Prostate gland (tissue), 2 donors: Measurements from ENCODE around the gene SH2D7. TPM values are rescaled to one million over a fixed set of nuclear protein-coding genes. Genes with fewer than 3 reads are reported as not detected.

Source experiments
- DNase-seq: peaks from one replicate; pipeline ENCODE4 v3.0.0-alpha.2; 2019; ENCODE audit warnings: low spot score
- H3K27ac ChIP-seq, 2 donors: fragments of 200-600 bp; sonication (generic); 2 replicates each; pipeline ENCODE4 v1.5.1; 2017 to 2019
- H3K27me3 ChIP-seq: fragments of 200-600 bp; sonication (generic); replicated peaks from 2 replicates; pipeline ENCODE4 v1.5.1; 2019; ENCODE audit not compliant: insufficient read depth
- H3K36me3 ChIP-seq, 2 donors: fragments of 200-600 bp; sonication (generic); 1 replicate in 1 of 2; 2 replicates in 1 of 2; pipeline versions ENCODE4 v1.5.1 to v1.8.1; 2017 to 2019
- H3K4me1 ChIP-seq: fragments of 200-600 bp; sonication (generic); replicated peaks from 2 replicates; pipeline ENCODE4 v1.5.1; 2019
- H3K4me3 ChIP-seq, 2 donors: fragments of 200-600 bp; sonication (generic); 2 replicates each; pipeline ENCODE4 v1.5.1; 2017 to 2019
- H3K9me3 ChIP-seq: fragments of 200-600 bp; sonication (generic); 2 replicates; pipeline ENCODE4 v1.5.1; 2017
- POLR2A ChIP-seq: fragments of 450-650 bp; IDR thresholded peaks from one replicate; pipeline ENCODE4 v1.6.1; 2016; ENCODE audit warnings: antibody characterized with exemption, mild to moderate bottlenecking
- POLR2AphosphoS5 ChIP-seq: sonication (generic); formaldehyde crosslinking; IDR thresholded peaks from one replicate; pipeline ENCODE4 v1.6.1; 2017; ENCODE audit warnings: antibody characterized with exemption
- WGBS: methylation state at CpG from one replicate; pipeline ENCODE4 v1.1.5; 2018; 5-methylcytosine and 5-hydroxymethylcytosine counted together
- intact Hi-C: fragments of 100-400 bp; cut with DNase I; formaldehyde crosslinking; loops from one replicate; pipeline ENCODE4 v1.14.2; 2022
- total RNA-seq, 2 donors: library from RNA; depleted of rRNA; stranded (reverse); fragments of >200 nt; gene quantifications; one replicate each; pipeline ENCODE4 v1.1.0, GENCODE V29; 2016
- TF ChIP-seq, protein P1 (sequence below), 4 experiments: fragments of 200-600 bp in 2 of 4; fragments of 450-650 bp in 2 of 4; sonication (generic) in 2 of 4; IDR thresholded peaks; 1 replicate in 3 of 4; 2 replicates in 1 of 4; pipeline ENCODE4 v1.5.1; 2016 to 2019; ENCODE audit warnings: antibody characterized with exemption in 4 of 4, mild to moderate bottlenecking in 2 of 4, moderate library complexity in 2 of 4

The SH2D7 gene
- total RNA-seq, 2 donors from 2014 or later = 0.28 TPM; not detected in 1

DNA sequence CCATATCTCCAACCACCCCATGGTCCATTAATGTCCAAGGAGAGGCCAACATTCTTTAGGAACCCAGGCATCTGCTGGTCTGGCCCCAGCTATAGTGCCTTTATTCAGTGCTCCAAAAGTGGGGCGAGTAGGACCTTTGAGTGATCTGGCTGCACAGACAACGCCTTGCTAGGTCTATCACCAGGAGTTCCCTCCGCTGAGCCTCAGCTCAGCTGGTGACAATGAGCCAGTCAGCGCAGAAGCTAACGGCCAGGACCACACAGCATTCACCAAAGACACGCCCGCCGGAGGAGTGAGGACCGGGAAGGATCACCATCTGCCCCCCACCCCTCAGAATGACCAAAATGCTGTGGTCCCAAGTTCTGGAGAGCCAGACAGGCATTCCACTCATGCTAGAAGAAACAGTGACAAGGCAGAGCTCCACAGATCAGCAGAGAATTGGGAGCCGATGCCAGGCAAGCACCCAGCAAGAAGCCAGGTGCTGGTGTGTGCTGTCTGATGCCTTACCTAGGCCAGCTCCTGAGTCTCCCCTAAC lies 33.9 kb upstream of the SH2D7 start:
- Histone ChIP-seq H3K4me3 (no peak overlapping the region), H3K36me3 (no peaks in the 10 kb centered on the region), H3K9me3 (no peaks in the 10 kb centered on the region), H3K27ac (peak overlapping the region in 1 of 2 donors; percentile 28), H3K4me1 (peaks cover 27% of the 10 kb centered on the region), H3K27me3 (no peaks in the 10 kb centered on the region)
- 97% methylated on average over 10 of the region's 10 CpGs for WGBS
- intact Hi-C loops = no loop called here
- no peak for DNase-seq
- TF ChIP-seq, protein P1, sequence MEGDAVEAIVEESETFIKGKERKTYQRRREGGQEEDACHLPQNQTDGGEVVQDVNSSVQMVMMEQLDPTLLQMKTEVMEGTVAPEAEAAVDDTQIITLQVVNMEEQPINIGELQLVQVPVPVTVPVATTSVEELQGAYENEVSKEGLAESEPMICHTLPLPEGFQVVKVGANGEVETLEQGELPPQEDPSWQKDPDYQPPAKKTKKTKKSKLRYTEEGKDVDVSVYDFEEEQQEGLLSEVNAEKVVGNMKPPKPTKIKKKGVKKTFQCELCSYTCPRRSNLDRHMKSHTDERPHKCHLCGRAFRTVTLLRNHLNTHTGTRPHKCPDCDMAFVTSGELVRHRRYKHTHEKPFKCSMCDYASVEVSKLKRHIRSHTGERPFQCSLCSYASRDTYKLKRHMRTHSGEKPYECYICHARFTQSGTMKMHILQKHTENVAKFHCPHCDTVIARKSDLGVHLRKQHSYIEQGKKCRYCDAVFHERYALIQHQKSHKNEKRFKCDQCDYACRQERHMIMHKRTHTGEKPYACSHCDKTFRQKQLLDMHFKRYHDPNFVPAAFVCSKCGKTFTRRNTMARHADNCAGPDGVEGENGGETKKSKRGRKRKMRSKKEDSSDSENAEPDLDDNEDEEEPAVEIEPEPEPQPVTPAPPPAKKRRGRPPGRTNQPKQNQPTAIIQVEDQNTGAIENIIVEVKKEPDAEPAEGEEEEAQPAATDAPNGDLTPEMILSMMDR (IDR thresholded peaks at IDR 0.05) = no peak
- no peak for TF ChIP-seq POLR2AphosphoS5
- TF ChIP-seq POLR2A = no peak

- Histone ChIP-seq H3K27me3 (no peaks in the 10 kb centered on the region), H3K27ac (peak overlapping the region in 1 of 2 donors; percentile 28)
- WGBS = 84% methylated on average over 3 of the region's 3 CpGs
Observed at GRCh38 chr15:78059110-78059839, 33.1 kb upstream of the SH2D7 start.

DNA sequence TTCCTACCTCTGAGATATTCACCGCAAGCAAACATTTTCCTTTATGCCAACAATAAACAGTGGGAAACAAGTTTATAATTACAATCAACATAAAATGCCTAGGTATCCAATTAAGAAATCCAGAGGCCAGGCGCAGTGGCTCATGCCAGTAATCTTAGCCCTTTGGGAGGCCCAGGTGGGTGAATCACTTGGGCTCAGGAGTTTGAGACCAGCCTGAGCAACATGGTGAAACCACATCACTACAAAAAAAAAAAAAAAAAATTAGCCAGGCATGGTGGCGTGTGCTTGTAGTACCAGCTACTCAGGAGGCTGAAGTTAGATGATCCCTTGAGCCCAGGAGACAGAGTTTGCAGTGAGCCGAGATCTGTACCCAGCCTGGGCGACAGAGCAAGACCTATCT lies 32.1 kb upstream of the SH2D7 start:
- TF ChIP-seq POLR2AphosphoS5 (no peak), POLR2A (no peak)
- TF ChIP-seq, protein P1 (IDR thresholded peaks at IDR 0.05) = no peak
- H3K9me3 ChIP-seq = no peaks in the 10 kb centered on the region
- H3K4me1 ChIP-seq = peaks cover 27% of the 10 kb centered on the region
- no peaks in the 10 kb centered on the region for H3K36me3 ChIP-seq
- H3K27ac ChIP-seq = peak overlapping the region in 1 of 2 donors; percentile 28
- intact Hi-C loops = no loop called here
- no peaks in the 10 kb centered on the region for H3K27me3 ChIP-seq
- DNase-seq = no peak
- H3K4me3 ChIP-seq = no peak overlapping the region
- 86% methylated on average over 5 of the region's 5 CpGs for WGBS

More at GRCh38 chr15:78059110-78059839, 33.1 kb upstream of the SH2D7 start:
- TF ChIP-seq POLR2A (no peak), POLR2AphosphoS5 (no peak)
- TF ChIP-seq, protein P1 (IDR thresholded peaks at IDR 0.05) = no peak
- H3K4me3 ChIP-seq = no peak overlapping the region
- no peaks in the 10 kb centered on the region for H3K9me3 ChIP-seq
- intact Hi-C loops = no loop called here
- H3K36me3 ChIP-seq = no peaks in the 10 kb centered on the region
- DNase-seq = no peak
- H3K4me1 ChIP-seq = peaks cover 27% of the 10 kb centered on the region

DNA sequence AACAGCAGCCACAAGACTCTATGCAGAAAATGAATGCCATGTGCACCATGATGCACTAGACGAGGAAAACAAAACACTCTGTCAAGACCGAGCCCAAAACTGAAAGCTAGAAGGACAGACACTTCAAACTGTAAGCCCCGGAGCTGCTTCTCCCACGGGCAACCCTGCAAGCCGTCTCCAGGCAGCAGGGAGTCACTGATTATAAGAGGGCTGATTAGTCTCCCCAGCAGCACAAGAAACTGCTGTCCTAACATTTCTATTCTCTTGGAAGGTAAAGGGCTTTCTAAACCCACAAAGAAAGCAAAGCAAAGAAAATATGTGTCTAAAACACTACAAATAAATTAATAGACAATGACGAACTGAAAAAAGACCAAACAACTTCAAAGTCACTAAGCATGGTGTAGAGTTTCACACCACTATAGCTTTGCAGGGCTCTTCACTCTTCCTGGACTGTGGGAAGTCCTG lies 30.4 kb upstream of the SH2D7 start:
- Histone ChIP-seq H3K4me1 (peaks cover 31% of the 10 kb centered on the region), H3K9me3 (no peaks in the 10 kb centered on the region), H3K27me3 (no peaks in the 10 kb centered on the region), H3K36me3 (no peaks in the 10 kb centered on the region), H3K4me3 (no peak overlapping the region), H3K27ac (peak overlapping the region; percentile 6 to 49)
- TF ChIP-seq, protein P1 (IDR thresholded peaks at IDR 0.05) = no peak
- no peak for TF ChIP-seq POLR2A
- TF ChIP-seq POLR2AphosphoS5 = no peak
- intact Hi-C loops = no loop called here
- no peak for DNase-seq
- 7% methylated on average over 6 of the region's 6 CpGs for WGBS

DNA sequence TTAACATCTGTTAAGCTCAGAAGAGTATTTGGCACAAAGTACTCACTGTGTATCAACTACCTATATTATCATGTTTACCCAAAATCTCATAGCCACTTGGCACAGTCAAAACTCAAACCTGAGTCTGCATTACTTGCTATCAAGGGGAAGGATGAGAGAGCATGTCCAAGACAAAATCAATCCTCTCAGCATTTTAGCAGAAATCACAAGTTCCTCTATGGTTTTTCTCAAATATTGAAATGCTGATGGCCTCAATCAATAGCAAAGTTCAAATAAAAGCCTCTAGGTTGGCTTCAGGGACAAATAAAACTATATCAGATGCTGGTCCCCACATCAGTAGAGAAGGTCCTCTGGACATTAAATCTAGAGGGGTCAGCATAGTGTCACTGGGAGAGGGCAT lies 29.1 kb upstream of the SH2D7 start:
- intact Hi-C loops = no loop called here
- H3K4me1 ChIP-seq = peaks cover 36% of the 10 kb centered on the region
- H3K36me3 ChIP-seq = no peaks in the 10 kb centered on the region
- no peaks in the 10 kb centered on the region for H3K27me3 ChIP-seq
- no peak overlapping the region for H3K4me3 ChIP-seq
- no peaks in the 10 kb centered on the region for H3K9me3 ChIP-seq
- H3K27ac ChIP-seq = peak overlapping the region; percentile 5 to 30
- DNase-seq = no peak
- TF ChIP-seq, protein P1 (IDR thresholded peaks at IDR 0.05) = no peak
- TF ChIP-seq POLR2AphosphoS5 (no peak), POLR2A (no peak)
